Vagina (tissue), 2 donors: ENCODE measurements around the gene ZFP69B.
"Not testable (repeated sequence)": the region's sequence is repeated elsewhere in the genome, so short reads cannot be mapped to it uniquely, and the experiment has no call there.

ENCODE experiments used
- POLR2A ChIP-seq, 2 donors: fragments of 450-650 bp; IDR thresholded peaks; one replicate each; pipeline ENCODE4 v1.6.1; 2017; ENCODE audit warnings: antibody characterized with exemption in 2 of 2, mild to moderate bottlenecking in 2 of 2, moderate library complexity in 2 of 2
- TF ChIP-seq, protein P1 (sequence below), 3 experiments: fragments of 450-650 bp in 2 of 3; fragments of 200-600 bp in 1 of 3; sonication (generic) in 1 of 3; IDR thresholded peaks; one replicate each; pipeline ENCODE4 v1.5.1; 2017 to 2019; ENCODE audit warnings: antibody characterized with exemption in 3 of 3, mild to moderate bottlenecking in 2 of 3, moderate library complexity in 2 of 3

GRCh38 chr1:40502651-40503050 is 52.4 kb downstream of the ZFP69B start:
- TF ChIP-seq, protein P1, sequence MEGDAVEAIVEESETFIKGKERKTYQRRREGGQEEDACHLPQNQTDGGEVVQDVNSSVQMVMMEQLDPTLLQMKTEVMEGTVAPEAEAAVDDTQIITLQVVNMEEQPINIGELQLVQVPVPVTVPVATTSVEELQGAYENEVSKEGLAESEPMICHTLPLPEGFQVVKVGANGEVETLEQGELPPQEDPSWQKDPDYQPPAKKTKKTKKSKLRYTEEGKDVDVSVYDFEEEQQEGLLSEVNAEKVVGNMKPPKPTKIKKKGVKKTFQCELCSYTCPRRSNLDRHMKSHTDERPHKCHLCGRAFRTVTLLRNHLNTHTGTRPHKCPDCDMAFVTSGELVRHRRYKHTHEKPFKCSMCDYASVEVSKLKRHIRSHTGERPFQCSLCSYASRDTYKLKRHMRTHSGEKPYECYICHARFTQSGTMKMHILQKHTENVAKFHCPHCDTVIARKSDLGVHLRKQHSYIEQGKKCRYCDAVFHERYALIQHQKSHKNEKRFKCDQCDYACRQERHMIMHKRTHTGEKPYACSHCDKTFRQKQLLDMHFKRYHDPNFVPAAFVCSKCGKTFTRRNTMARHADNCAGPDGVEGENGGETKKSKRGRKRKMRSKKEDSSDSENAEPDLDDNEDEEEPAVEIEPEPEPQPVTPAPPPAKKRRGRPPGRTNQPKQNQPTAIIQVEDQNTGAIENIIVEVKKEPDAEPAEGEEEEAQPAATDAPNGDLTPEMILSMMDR (IDR thresholded peaks at IDR 0.05), result not testable (repeated sequence)
- not testable (repeated sequence) for TF ChIP-seq POLR2A (IDR thresholded peaks at IDR 0.05)
